Gastrocnemius medialis (tissue), 4 donors: Measurements from ENCODE around the gene JUNB.

Experiments used
- CTCF ChIP-seq, 5 experiments: fragments of 450-650 bp in 3 of 5; fragments of 200-600 bp in 2 of 5; sonication (generic) in 2 of 5; IDR thresholded peaks in 4 of 5; conservative IDR thresholded peaks in 1 of 5; 1 replicate in 4 of 5; 2 replicates in 1 of 5; pipeline ENCODE4 v1.5.1; 2016 to 2019; ENCODE audit warnings: antibody characterized with exemption in 5 of 5, mild to moderate bottlenecking in 3 of 5, moderate library complexity in 3 of 5
- POLR2A ChIP-seq, 2 donors: fragments of 450-650 bp; IDR thresholded peaks; one replicate each; pipeline ENCODE4 v1.6.1; 2017; ENCODE audit warnings: antibody characterized with exemption in 2 of 2, mild to moderate bottlenecking in 2 of 2, moderate library complexity in 2 of 2

GRCh38 chr19:12838886-12839756 is 47.8 kb downstream of the JUNB start:
- TF ChIP-seq CTCF (IDR thresholded peaks at IDR 0.05 in 4 of 5, conservative IDR thresholded peaks at IDR 0.05 in 1 of 5) (no peak), POLR2A (IDR thresholded peaks at IDR 0.05) (no peak)
